ENCODE results near the gene MCF2L2.

Gene MCF2L2

GRCh38 chr3:183229178-183229577, 199.2 kb downstream of the MCF2L2 start:
- no peak for TF ChIP-seq POU6F1 (CRISPR knock-in tag; IDR thresholded peaks at IDR 0.05; ENCODE audit: borderline replicate concordance, low read depth)
- TF ChIP-seq ZFP3 (CRISPR knock-in tag; IDR thresholded peaks at IDR 0.05): no peak
- no peak for TF ChIP-seq PATZ1 (CRISPR knock-in tag; IDR thresholded peaks at IDR 0.05; ENCODE audit: borderline replicate concordance)
- no peak for TF ChIP-seq ZNF565 (CRISPR knock-in tag; conservative IDR thresholded peaks at IDR 0.05; ENCODE audit: low read depth)
- TF ChIP-seq ESRRG (CRISPR knock-in tag; IDR thresholded peaks at IDR 0.05): no peak
- no peak for TF ChIP-seq ISL1 (CRISPR knock-in tag; IDR thresholded peaks at IDR 0.05)
- no peak for TF ChIP-seq ZNF8 (CRISPR knock-in tag; IDR thresholded peaks at IDR 0.05)
- TF ChIP-seq CSDC2 (CRISPR knock-in tag; IDR thresholded peaks at IDR 0.05): no peak
- TF ChIP-seq PPARA (CRISPR knock-in tag; IDR thresholded peaks at IDR 0.05; ENCODE audit: borderline replicate concordance): no peak
- no peak for TF ChIP-seq ZC3H10 (CRISPR knock-in tag; IDR thresholded peaks at IDR 0.05)
- no peak for TF ChIP-seq ZNF70 (CRISPR knock-in tag; IDR thresholded peaks at IDR 0.05)
- TF ChIP-seq TCF4 (CRISPR knock-in tag; IDR thresholded peaks at IDR 0.05; ENCODE audit: borderline replicate concordance): no peak
- no peak for TF ChIP-seq CREB5 (CRISPR knock-in tag; IDR thresholded peaks at IDR 0.05; ENCODE audit: low read depth)
- no peak for TF ChIP-seq TOX (CRISPR knock-in tag; IDR thresholded peaks at IDR 0.05; ENCODE audit: borderline replicate concordance)
- TF ChIP-seq SNAI2 (CRISPR knock-in tag; IDR thresholded peaks at IDR 0.05): no peak
- no peak for TF ChIP-seq ZFP30 (CRISPR knock-in tag; IDR thresholded peaks at IDR 0.05)
- TF ChIP-seq GLIS3 (CRISPR knock-in tag; IDR thresholded peaks at IDR 0.05): no peak
- no peak for TF ChIP-seq RARB (CRISPR knock-in tag; IDR thresholded peaks at IDR 0.05)
- ATAC-seq: no peak

GRCh38 chr3:183227586-183227985, 200.8 kb downstream of the MCF2L2 start:
- no peak for ATAC-seq

More at GRCh38 chr3:183227586-183227985, 200.8 kb downstream of the MCF2L2 start:
- TF ChIP-seq OSR1 (CRISPR knock-in tag; IDR thresholded peaks at IDR 0.05): no peak
- no peak for TF ChIP-seq ZNF8 (CRISPR knock-in tag; IDR thresholded peaks at IDR 0.05)
- TF ChIP-seq PPARA (CRISPR knock-in tag; IDR thresholded peaks at IDR 0.05; ENCODE audit: borderline replicate concordance): no peak
- TF ChIP-seq CREB5 (CRISPR knock-in tag; IDR thresholded peaks at IDR 0.05; ENCODE audit: low read depth): no peak
- no peak for TF ChIP-seq ESRRG (CRISPR knock-in tag; IDR thresholded peaks at IDR 0.05)
- no peak for TF ChIP-seq TCF4 (CRISPR knock-in tag; IDR thresholded peaks at IDR 0.05; ENCODE audit: borderline replicate concordance)
- TF ChIP-seq BACH2 (CRISPR knock-in tag; IDR thresholded peaks at IDR 0.05; ENCODE audit: borderline replicate concordance): no peak
- no peak for TF ChIP-seq ZNF70 (CRISPR knock-in tag; IDR thresholded peaks at IDR 0.05)
- no peak for TF ChIP-seq ZC3H10 (CRISPR knock-in tag; IDR thresholded peaks at IDR 0.05)
- no peak for TF ChIP-seq PATZ1 (CRISPR knock-in tag; IDR thresholded peaks at IDR 0.05; ENCODE audit: borderline replicate concordance)
- no peak for TF ChIP-seq TSHZ2 (CRISPR knock-in tag; IDR thresholded peaks at IDR 0.05)
- TF ChIP-seq CSRNP3 (CRISPR knock-in tag; IDR thresholded peaks at IDR 0.05): no peak
- no peak for TF ChIP-seq ZFP3 (CRISPR knock-in tag; IDR thresholded peaks at IDR 0.05)
- no peak for TF ChIP-seq ZNF565 (CRISPR knock-in tag; conservative IDR thresholded peaks at IDR 0.05; ENCODE audit: low read depth)
- TF ChIP-seq ZFP30 (CRISPR knock-in tag; IDR thresholded peaks at IDR 0.05): no peak

Data from SK-N-SH treated with all-trans-retinoic acid at 6 μM for 48 hours (cell line).